EH (cell line): Measurements from ENCODE around the gene UBL5.
A peak's percentile ranks its signal among the peaks of the same experiment; 100 is the strongest.
"Not testable (repeated sequence)": the region's sequence is repeated elsewhere in the genome, so short reads cannot be mapped to it uniquely, and the experiment has no call there.

Experiments used
- DNase-seq: peaks from one replicate; pipeline ENCODE4 v3.0.0-alpha.2; 2015; ENCODE audit warnings: low read depth

The UBL5 gene

GRCh38 chr19:9811139-9811538 is 16.6 kb upstream of the UBL5 start:
- DNase-seq: no peak

DNA sequence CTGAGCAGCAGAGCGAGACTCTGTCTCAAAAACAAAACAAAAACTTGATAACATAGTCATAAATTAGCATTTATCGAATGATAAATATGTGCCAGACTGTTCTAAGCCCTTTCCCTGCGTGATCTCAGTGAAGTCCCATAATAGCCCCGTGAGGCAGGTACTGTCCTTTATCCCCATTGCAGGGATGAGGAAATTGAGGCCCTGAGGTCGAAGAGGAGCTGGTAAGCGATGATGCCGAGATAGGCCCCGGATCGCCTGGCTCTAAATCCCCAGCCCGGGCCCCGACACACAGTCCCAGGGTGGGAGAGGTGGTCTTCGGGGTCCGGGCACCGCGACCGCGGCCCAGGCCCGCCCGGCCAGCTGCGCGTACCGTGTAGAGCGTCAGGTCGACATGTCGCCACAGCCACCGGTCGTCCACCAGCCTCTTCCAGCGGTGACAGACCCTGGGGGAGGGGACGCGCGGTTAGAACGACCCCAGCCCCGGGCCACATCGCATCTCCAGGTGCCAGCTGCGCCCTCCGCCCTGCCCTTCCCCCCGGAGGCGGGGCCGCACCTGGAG is 9.5 kb upstream of the UBL5 start:
- no peak for DNase-seq

DNA sequence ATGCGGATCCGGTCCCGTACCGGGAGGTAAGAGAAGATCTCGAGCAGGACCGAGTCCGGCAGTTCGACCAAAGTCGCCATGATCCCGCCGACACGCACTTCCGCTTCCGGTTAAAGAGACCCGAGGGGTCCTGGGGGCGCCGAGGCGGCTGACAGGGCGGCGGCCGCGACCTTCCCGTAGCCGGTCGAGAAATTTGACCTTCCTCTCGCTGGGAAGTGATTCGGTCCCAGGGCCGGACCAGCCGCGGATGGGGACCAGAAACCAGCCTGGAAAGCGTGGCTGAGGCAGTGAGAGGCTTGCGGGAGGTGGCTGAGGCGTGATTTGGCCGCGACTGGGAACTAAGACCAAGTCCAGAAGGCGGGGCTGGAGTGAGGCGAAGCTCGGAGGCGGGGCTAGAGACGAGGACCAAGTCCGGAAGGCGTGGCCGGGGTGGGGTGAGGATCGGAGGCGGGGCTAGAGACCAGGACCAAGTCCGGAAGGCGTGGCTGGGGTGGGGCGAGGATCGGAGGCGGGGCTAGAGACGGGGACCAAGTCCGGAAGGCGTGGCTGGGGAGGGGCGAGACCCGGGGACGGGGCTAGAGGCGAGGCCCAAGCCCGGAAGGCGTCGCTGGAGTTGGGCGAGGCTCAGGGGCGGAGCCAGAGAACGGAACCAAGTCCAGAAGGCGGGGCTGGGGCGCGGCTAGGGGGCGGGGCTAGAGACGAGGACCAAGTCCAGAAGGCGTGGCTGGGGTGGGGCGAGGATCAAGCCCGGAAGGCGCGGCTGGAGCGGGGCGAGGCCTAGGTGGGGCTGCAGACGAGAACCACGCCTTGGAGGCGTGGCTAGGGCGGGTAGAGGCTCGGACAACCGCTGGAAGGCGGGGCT is 8.8 kb upstream of the UBL5 start, which contains the start of gene FBXL12:
FBXL12 (minus strand) TSS at position 346 of the 862 bp plus-strand sequence; CDS start at position 80, 266 bp downstream.
- peak; percentile 100 for DNase-seq

DNA sequence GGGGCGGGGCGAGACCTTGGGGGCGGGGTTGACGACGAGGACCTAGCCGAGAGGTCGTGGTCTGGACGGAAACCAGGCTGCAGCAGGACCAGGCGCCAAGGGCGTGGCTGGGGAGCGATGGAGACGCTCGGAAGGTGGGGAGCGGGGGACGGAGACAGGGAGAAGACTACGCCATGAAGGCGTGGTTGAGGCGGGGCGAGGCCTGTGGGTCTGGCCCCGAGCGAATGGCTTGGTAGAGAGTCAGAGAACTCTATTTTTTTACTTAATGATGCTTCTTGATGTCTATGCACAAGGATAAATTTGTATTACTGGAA is 8.2 kb upstream of the UBL5 start:
- DNase-seq: no peak

- not testable (repeated sequence) for DNase-seq
Observed at GRCh38 chr19:9820034-9820433, 7.7 kb upstream of the UBL5 start.

DNA sequence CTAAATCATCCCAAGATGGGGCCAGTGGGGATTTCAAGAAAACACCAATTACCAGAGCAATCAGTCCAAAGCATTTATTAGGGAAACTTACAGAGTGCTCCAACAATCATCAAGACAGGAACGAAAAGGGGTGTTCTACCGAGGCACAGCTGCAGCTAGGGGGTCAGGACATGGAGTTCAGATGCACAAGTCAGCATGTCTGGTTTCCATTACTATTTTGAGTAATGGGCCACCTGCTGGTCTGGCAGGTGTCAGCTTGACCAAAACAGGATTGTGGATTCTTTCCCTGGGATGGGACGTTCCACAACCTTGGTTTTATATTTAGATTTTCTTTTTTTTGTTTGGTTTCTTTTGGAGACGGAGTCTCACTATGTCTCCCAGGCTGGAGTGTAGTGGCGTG is 3.9 kb upstream of the UBL5 start:
- no peak for DNase-seq

- DNase-seq: no peak
Observed at GRCh38 chr19:9828551-9829063, 889 bp downstream of the UBL5 start.

- no peak for DNase-seq
Observed at GRCh38 chr19:9834307-9834725, 6.6 kb downstream of the UBL5 start.

- peak; percentile 99 for DNase-seq
Observed at GRCh38 chr19:9834726-9835506, 7.2 kb downstream of the UBL5 start, which contains the start of gene PIN1. TSS of gene PIN1 (plus strand) at chr19:9835318. CDS start at chr19:9835345, 27 bp downstream.

DNA sequence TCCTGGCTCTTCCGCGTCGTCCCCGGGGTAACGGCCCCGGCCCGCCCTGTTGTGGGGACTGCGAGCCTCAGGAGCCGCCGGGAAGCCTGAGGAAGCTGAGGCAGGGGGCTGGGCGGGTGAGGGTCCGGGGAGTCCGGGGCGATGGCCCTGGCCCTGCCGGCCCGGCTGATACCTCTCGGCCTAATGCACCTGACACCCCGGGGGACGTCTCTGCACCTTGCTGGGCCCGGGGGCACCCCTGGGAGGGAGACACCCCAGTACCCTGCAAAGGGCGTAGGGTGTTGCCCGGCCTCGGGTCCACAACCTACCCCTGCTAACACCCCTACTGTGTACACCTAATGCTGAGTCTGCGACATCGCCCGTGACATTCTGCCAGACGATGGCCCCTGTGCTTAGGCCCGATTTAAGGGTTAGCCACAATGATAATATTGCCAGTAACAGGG is 7.8 kb downstream of the UBL5 start:
- DNase-seq: no peak

GRCh38 chr19:9836021-9836420 is 8.3 kb downstream of the UBL5 start:
- peak; percentile 64 for DNase-seq

- DNase-seq: no peak
Observed at GRCh38 chr19:9838324-9838723, 10.6 kb downstream of the UBL5 start.

- peak; percentile 16 for DNase-seq
Observed at GRCh38 chr19:9839415-9839814, 11.7 kb downstream of the UBL5 start.

DNA sequence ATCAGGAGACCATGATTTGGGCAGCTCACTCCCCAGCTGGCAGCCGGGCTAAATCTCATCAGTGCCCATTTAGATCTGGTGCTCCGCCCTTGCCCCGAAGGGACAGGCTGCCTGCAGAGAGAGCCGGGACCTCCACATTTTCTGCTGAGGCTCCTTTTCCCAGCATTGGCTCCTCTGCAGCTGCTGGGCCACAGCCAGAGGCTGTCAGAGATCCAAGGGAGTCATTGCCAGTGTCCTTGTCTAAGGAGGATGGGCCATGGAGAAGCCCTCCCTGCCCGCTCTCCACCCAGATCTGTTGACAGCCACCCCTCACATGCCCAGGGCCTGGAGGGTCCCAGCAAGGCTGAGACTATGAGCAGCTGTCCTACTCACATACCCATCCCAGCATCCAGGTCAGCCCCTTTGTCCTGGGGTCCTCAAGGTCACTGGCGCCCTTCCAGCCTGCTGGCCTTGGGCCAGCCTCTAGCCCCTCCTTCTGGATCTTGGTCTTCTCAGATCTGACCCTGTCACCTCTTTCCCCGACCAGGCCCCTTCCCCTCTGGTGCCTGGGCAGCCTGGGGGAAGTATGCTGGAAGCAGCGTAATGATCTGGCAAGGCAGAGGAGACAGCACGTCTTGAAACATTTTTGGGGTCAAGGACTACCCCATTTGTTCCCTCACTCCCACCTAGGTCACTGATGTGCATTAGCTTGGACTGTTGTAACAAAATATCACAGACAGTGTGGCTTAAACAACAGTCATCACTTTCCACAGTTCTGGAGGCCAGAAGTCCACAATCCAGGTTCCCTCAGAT is 15.3 kb downstream of the UBL5 start:
- DNase-seq: no peak

GRCh38 chr19:9843626-9844273 is 16.0 kb downstream of the UBL5 start:
- not testable (repeated sequence) for DNase-seq

DNA sequence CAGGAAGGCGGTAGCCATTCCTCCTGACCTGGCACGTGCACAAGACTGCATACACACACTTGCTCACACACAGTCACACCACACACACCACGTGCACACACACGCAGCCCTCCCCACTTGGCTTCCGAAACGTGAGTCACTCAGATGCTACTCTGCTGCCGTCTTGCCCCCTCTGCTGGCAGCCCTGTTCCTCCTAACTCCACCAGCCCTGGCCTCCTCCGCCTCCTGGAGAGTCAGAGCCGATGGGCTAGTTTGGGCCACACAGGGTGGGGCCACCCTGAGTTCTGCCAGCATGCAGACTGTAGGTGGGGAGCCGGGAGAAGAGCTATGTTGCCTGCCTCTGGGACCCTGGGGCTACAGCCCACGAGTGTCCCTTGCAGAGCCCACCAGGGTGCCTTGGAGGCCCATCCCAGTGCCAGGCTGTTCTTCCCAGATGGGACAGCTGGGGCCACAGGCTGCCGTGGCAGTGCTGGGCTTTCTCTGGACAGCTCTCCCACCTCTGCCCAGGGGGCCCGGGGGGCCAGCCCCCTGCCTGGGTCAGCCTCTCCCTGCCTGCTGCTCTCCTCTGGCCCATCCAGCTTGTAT is 19.5 kb downstream of the UBL5 start:
- peak; percentile 94 for DNase-seq

GRCh38 chr19:9848060-9848459 is 20.3 kb downstream of the UBL5 start:
- DNase-seq: no peak

DNA sequence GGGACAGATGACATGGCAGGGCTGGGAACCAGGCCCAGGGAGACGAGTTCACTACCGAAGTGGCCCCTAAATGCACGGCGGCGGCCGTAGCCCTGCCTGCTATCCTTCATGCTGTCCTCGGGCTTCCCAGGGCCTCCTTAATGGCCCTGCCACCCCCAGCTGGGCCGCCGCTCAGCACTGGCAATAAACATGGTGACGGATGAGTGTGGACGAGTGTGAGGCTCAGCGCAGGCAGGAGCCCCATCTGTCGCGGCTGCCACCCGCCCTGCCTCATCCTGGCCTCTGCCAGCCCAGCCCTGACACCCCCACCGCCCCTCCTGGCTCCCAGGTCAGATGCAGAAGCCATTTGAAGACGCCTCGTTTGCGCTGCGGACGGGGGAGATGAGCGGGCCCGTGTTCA is 21.0 kb downstream of the UBL5 start:
- no peak for DNase-seq

DNA sequence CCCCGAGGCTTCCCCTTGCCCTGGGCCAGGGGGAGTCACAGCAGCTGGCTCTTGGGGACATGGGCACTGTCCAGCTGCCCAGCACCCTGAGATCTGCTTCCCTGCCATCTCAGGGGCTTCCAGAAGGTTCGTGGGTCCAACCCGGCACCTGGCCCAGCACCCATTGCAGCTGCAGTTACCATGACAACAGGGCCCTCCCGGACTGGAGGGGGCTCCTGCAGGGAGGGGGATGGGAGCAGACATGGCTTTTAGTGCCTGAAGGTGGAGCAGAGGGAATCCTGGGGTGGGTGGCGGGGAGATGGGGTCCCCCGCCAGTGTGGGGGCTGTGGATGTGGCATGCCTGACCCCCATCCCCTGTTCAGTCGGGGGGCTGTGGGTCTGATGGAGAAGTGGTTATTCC is 22.1 kb downstream of the UBL5 start:
- no peak for DNase-seq

DNA sequence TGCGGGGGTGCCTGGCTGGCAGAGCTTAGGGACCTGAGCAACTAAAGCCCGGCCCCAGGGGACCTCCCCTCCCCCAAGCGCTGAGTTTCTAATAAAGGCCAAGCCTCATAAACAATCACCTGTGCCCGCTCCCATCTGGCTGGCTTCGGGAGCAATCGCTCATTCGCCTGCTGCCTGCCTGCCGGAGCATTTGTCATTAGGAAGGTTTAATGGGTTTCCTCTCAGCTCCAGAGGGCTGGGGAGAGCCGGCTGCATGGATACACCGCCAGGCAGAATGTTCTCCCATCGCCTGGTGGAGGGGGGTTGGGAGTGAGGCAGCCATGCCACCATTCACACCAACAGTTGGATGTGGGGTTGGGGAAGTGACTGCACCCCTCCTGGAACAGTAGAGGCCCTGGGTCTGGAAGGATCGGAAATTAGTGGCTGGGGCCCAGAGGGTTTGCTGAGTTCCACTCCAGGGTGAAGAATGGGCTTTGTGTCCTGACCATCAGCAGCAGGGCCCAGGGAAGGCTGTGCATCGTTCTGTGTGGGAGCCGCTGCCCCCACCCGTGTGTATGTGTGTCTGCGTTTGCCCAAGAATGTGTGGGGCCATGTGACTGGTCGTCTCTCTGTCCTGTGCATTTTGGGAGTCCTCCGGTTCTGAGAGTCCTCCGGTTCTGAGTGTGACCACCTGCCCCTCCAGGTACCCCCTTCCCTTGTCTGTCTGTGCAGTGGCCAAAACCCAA is 22.7 kb downstream of the UBL5 start:
- DNase-seq: no peak
